ENCODE results near the gene LAMTOR4. TPM values are rescaled to one million over a fixed set of nuclear protein-coding genes. Genes with fewer than 3 reads are reported as not detected.

The LAMTOR4 gene
- total and polyA plus RNA-seq, 10 of the 15 experiments (the other 5 are each of a cell fraction or from before 2014, with no cell fraction given), result 73.4 to 297 (median 196) TPM

GRCh38 chr7:100119970-100120732 lies 28.6 kb upstream of the LAMTOR4 start (continued):
- TF ChIP-seq LARP7 (IDR thresholded peaks at IDR 0.05) (no peak), ZNF687 (IDR thresholded peaks at IDR 0.05) (no peak), SMAD5 (IDR thresholded peaks at IDR 0.05; ENCODE audit: low read depth) (0 out of 2 replicates have a peak, but pooled peaks have one; percentile 35), HCFC1 (IDR thresholded peaks at IDR 0.05; ENCODE audit: low read length) (peak; percentile 75), HDAC2 (IDR thresholded peaks at IDR 0.05) (no peak), MEF2B (IDR thresholded peaks at IDR 0.05; ENCODE audit: partially characterized antibody, poor library complexity, severe bottlenecking) (no peak), ELK1 (IDR thresholded peaks at IDR 0.05; ENCODE audit: low read depth, low read length) (no peak), NKRF (conservative IDR thresholded peaks at IDR 0.05) (peak; percentile 19; the same call in 1 of the 2 replicates), CREB1 (IDR thresholded peaks at IDR 0.05; ENCODE audit: low read depth) (0 out of 2 replicates have a peak, but pooled peaks have one; percentile 20), E2F8 (IDR thresholded peaks at IDR 0.05; ENCODE audit: low read depth, partially characterized antibody) (no peak), CEBPZ (IDR thresholded peaks at IDR 0.05; ENCODE audit: low read depth, low read length) (no peak), PKNOX1 (IDR thresholded peaks at IDR 0.05) (peak; percentile 52; the same call in 1 of the 2 replicates), ZBED1 (IDR thresholded peaks at IDR 0.05; ENCODE audit: borderline replicate concordance) (no peak), SREBF1 (IDR thresholded peaks at IDR 0.05; ENCODE audit: low read length) (0 out of 2 replicates have a peak, but pooled peaks have one; percentile 22)

All from GM12878 (cell line).